ENCODE data around the gene DCST1. TPM values are rescaled to one million over a fixed set of nuclear protein-coding genes. Genes with fewer than 3 reads are reported as not detected.
"Not testable (repeated sequence)": the region's sequence is repeated elsewhere in the genome, so short reads cannot be mapped to it uniquely, and the experiment has no call there.

DCST1 gene
- polyA plus RNA-seq, 3 donors: 0.05 TPM; not detected in 2

DNA sequence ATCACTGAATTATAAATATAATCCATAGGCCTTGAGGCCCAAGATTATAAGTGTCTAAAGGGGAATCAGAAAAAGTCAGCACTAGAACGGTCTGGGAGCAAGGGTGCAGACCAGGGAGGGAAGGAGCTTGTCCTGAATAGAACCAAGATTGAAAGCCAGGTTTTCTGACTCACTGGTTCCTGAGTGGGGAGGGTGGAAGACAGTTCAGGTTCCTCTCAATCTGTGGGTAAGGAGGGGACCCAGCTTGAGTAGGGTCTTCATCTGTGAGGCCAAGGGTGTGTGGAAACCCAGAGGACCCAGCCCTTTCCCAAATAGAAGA, 39.4 kb upstream of the DCST1 start:
- no peak overlapping the region for H2AFZ ChIP-seq (ENCODE audit: insufficient read depth, low read depth, low read length, poor library complexity, severe bottlenecking)
- H4K20me1 ChIP-seq (ENCODE audit: insufficient read depth, low read length): peaks cover 24% of the 10 kb centered on the region
- no peak overlapping the region for H3K4me2 ChIP-seq (replicated peaks; ENCODE audit: extremely low read depth, low read length, poor library complexity, severe bottlenecking)
- TF ChIP-seq, protein P1, sequence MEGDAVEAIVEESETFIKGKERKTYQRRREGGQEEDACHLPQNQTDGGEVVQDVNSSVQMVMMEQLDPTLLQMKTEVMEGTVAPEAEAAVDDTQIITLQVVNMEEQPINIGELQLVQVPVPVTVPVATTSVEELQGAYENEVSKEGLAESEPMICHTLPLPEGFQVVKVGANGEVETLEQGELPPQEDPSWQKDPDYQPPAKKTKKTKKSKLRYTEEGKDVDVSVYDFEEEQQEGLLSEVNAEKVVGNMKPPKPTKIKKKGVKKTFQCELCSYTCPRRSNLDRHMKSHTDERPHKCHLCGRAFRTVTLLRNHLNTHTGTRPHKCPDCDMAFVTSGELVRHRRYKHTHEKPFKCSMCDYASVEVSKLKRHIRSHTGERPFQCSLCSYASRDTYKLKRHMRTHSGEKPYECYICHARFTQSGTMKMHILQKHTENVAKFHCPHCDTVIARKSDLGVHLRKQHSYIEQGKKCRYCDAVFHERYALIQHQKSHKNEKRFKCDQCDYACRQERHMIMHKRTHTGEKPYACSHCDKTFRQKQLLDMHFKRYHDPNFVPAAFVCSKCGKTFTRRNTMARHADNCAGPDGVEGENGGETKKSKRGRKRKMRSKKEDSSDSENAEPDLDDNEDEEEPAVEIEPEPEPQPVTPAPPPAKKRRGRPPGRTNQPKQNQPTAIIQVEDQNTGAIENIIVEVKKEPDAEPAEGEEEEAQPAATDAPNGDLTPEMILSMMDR (IDR thresholded peaks at IDR 0.05): no peak
- no peak overlapping the region for H3K27ac ChIP-seq (ENCODE audit: low read depth in 1 of 2, low read length in 2 of 2)
- peaks cover 50% of the 10 kb centered on the region for H3K4me1 Mint-ChIP-seq
- H3K4me1 ChIP-seq (ENCODE audit: control insufficient read depth in 1 of 2, insufficient read depth in 2 of 2, low read length in 2 of 2): peaks cover 38 to 43% of the 10 kb centered on the region in 2 donors
- H3K79me2 ChIP-seq (ENCODE audit: insufficient read depth, low read length): peaks cover 9% of the 10 kb centered on the region
- no peaks in the 10 kb centered on the region for H3K27me3 ChIP-seq (ENCODE audit: control insufficient read depth in 2 of 2, insufficient read depth in 2 of 2, low read length in 2 of 2)
- peaks cover 2% of the 10 kb centered on the region in 3 donors for H3K27me3 Mint-ChIP-seq (ENCODE audit: low read depth in 3 of 3)
- no peak overlapping the region for H3K4me3 ChIP-seq (replicated peaks in 1 of 3; ENCODE audit: low read depth in 2 of 3, low read length in 3 of 3)
- intact Hi-C loops (cut with micrococcal nuclease): no loop called here
- peaks cover 14 to 17% of the 10 kb centered on the region in 2 donors for H3K36me3 ChIP-seq (replicated peaks in 1 of 2; ENCODE audit: control insufficient read depth in 1 of 2, insufficient read depth in 2 of 2, low read length in 2 of 2)
- no peaks in the 10 kb centered on the region for H3K9me3 ChIP-seq (replicated peaks in 1 of 2; ENCODE audit: control insufficient read depth in 1 of 2, insufficient read depth in 1 of 2, low read length in 2 of 2)
- H3K36me3 Mint-ChIP-seq: peaks cover 19 to 23% of the 10 kb centered on the region in 2 donors
- H3K4me3 Mint-ChIP-seq: no peak overlapping the region
- H3K9me3 Mint-ChIP-seq: no peaks in the 10 kb centered on the region
- 100% methylated on average over 1 of the region's 1 CpG for WGBS (ENCODE audit: insufficient coverage)
- no peak overlapping the region for H3K9ac ChIP-seq (ENCODE audit: insufficient read depth, low read length, poor library complexity, severe bottlenecking)
- peak overlapping the region in 1 of 7 donors; percentile 10 for H3K27ac Mint-ChIP-seq
- DNase-seq: no peak

DNA sequence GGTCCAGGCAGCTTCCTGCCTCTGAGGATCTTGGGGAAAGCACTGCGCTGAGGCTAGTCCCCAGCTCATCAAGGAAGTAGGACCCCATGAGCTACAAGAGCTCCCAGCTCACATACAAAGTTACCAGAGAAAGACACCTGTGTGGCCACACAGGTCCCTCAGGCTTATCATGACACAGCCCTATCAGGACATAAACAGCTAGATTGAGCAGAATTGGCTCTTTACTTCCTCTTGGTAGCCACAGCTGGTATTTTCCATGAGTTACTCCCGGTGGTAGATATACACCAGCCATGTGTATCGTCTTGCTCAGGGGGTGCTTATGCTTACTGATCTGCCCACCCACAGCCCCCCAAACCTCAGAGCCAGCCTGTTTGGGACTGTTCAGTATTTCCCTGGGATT, 39.0 kb upstream of the DCST1 start:
- H3K4me1 ChIP-seq (ENCODE audit: control insufficient read depth in 1 of 2, insufficient read depth in 2 of 2, low read length in 2 of 2): peaks cover 42 to 47% of the 10 kb centered on the region in 2 donors
- peaks cover 20% of the 10 kb centered on the region for H4K20me1 ChIP-seq (ENCODE audit: insufficient read depth, low read length)
- H3K4me2 ChIP-seq (replicated peaks; ENCODE audit: extremely low read depth, low read length, poor library complexity, severe bottlenecking): no peak overlapping the region
- TF ChIP-seq, protein P1 (IDR thresholded peaks at IDR 0.05): no peak
- peaks cover 15 to 19% of the 10 kb centered on the region in 2 donors for H3K36me3 Mint-ChIP-seq
- peak in 1 of 3 donors; percentile 3 for DNase-seq
- no peaks in the 10 kb centered on the region for H3K27me3 ChIP-seq (ENCODE audit: control insufficient read depth in 2 of 2, insufficient read depth in 2 of 2, low read length in 2 of 2)
- intact Hi-C loops (cut with micrococcal nuclease): no loop called here
- WGBS (ENCODE audit: insufficient coverage): no CpG with 5 or more reads among the region's 3 CpGs
- no peak overlapping the region for H3K4me3 Mint-ChIP-seq
- H3K9ac ChIP-seq (ENCODE audit: insufficient read depth, low read length, poor library complexity, severe bottlenecking): no peak overlapping the region
- peaks cover 9% of the 10 kb centered on the region for H3K79me2 ChIP-seq (ENCODE audit: insufficient read depth, low read length)
- H3K9me3 ChIP-seq (replicated peaks in 1 of 2; ENCODE audit: control insufficient read depth in 1 of 2, insufficient read depth in 1 of 2, low read length in 2 of 2): no peaks in the 10 kb centered on the region
- no peak overlapping the region for H2AFZ ChIP-seq (ENCODE audit: insufficient read depth, low read depth, low read length, poor library complexity, severe bottlenecking)
- H3K4me1 Mint-ChIP-seq: peaks cover 52% of the 10 kb centered on the region
- H3K4me3 ChIP-seq (replicated peaks in 1 of 3; ENCODE audit: low read depth in 2 of 3, low read length in 3 of 3): no peak overlapping the region
- peaks cover 11 to 14% of the 10 kb centered on the region in 2 donors for H3K36me3 ChIP-seq (replicated peaks in 1 of 2; ENCODE audit: control insufficient read depth in 1 of 2, insufficient read depth in 2 of 2, low read length in 2 of 2)
- H3K27me3 Mint-ChIP-seq (ENCODE audit: low read depth in 3 of 3): peaks cover 2% of the 10 kb centered on the region in 3 donors
- no peak overlapping the region for H3K27ac ChIP-seq (ENCODE audit: low read depth in 1 of 2, low read length in 2 of 2)
- H3K27ac Mint-ChIP-seq: peak overlapping the region in 1 of 7 donors; percentile 10
- H3K9me3 Mint-ChIP-seq: no peaks in the 10 kb centered on the region

DNA sequence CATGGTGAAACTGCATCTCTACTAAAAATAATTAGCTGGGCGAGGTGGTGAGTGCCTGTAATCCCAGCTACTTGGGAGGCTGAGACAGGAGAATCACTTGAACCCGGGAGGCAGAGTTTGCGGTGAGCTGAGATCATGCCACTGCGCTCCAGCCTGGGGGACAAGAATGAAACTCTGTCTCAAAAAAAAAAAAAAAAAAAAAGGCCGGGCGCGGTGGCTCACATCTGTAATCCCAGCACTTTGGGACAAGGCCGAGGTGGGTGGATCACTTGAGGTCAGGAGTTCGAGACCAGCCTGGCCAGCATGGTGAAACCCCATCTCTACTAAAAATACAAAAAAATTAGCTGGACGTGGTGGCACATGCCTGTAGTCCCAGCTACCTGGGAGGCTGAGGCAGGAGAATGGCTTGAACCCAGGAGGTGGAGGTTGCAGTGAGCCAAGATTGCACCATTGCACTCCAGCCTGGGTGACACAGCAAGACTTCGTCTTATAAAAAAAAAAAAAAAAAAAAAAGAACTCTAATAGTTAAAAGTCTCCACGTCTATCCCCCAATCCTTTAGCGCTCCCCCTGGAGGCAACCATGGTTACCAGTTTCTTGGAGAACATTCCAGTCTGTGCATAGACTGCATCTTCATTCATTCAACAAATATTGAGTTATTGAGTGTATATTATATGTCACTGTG, 38.2 kb upstream of the DCST1 start:
- peak in 2 of 3 donors; percentile 53 to 56 for DNase-seq
- H3K27ac ChIP-seq (ENCODE audit: low read depth in 1 of 2, low read length in 2 of 2); H2AFZ ChIP-seq (ENCODE audit: insufficient read depth, low read depth, low read length, poor library complexity, severe bottlenecking); H3K9me3 Mint-ChIP-seq; H3K4me2 ChIP-seq (replicated peaks; ENCODE audit: extremely low read depth, low read length, poor library complexity, severe bottlenecking); H3K27me3 Mint-ChIP-seq (ENCODE audit: low read depth in 3 of 3); H3K27me3 ChIP-seq (ENCODE audit: control insufficient read depth in 2 of 2, insufficient read depth in 2 of 2, low read length in 2 of 2); H3K4me3 ChIP-seq (replicated peaks in 1 of 3; ENCODE audit: low read depth in 2 of 3, low read length in 3 of 3); H3K27ac Mint-ChIP-seq; H3K9me3 ChIP-seq (replicated peaks in 1 of 2; ENCODE audit: control insufficient read depth in 1 of 2, insufficient read depth in 1 of 2, low read length in 2 of 2); intact Hi-C loops (cut with micrococcal nuclease); H3K36me3 ChIP-seq (replicated peaks in 1 of 2; ENCODE audit: control insufficient read depth in 1 of 2, insufficient read depth in 2 of 2, low read length in 2 of 2); H3K9ac ChIP-seq (ENCODE audit: insufficient read depth, low read length, poor library complexity, severe bottlenecking); H3K4me3 Mint-ChIP-seq: not testable (repeated sequence)
- Histone ChIP-seq H3K79me2 (ENCODE audit: insufficient read depth, low read length) (peaks cover 10% of the 10 kb centered on the region), H4K20me1 (ENCODE audit: insufficient read depth, low read length) (peaks cover 12% of the 10 kb centered on the region), H3K4me1 (ENCODE audit: control insufficient read depth in 1 of 2, insufficient read depth in 2 of 2, low read length in 2 of 2) (peaks cover 50 to 55% of the 10 kb centered on the region in 2 donors)
- WGBS (ENCODE audit: insufficient coverage): no CpG with 5 or more reads among the region's 13 CpGs
- H3K4me1 Mint-ChIP-seq: peaks cover 58% of the 10 kb centered on the region
- peaks cover 6 to 11% of the 10 kb centered on the region in 2 donors for H3K36me3 Mint-ChIP-seq

Data from CD14-positive monocyte (primary cell).